ENCODE data around the gene THADA.

THADA gene

DNA sequence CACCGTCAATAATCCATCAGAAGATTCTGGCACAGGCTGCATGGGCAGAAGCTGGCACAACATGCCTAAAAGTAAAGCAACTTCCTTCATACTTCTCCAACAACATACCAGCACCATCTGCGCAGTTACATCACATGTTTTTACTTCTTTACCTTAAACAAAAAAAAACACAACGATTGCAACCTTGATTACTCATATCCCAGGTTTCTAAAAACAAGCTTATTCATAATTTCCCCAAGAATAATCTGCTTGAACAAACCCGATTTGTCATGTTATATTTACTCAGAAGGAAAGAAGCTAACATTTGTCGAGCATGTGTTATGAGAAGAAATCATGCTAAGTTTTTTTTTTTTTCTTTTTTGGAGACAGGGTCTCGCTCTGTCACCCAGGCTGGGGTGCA lies 54.7 kb downstream of the THADA start:
- Histone ChIP-seq H3K79me2 (ENCODE audit: insufficient read depth, low read length) (no peaks in the 10 kb centered on the region), H3K9me3 (ENCODE audit: insufficient read depth, low read length, severe bottlenecking) (no peaks in the 10 kb centered on the region), H2AFZ (ENCODE audit: low read depth, low read length) (no peak overlapping the region), H3K27ac (ENCODE audit: low read length) (no peak overlapping the region), H3K4me1 (ENCODE audit: insufficient read depth, low read length) (no peaks in the 10 kb centered on the region), H4K20me1 (ENCODE audit: insufficient read depth, low read length) (no peaks in the 10 kb centered on the region), H3K27me3 (ENCODE audit: insufficient read depth, low read length, poor library complexity) (no peaks in the 10 kb centered on the region), H3K4me3 (ENCODE audit: low read depth in 1 of 2, low read length in 2 of 2) (no peak overlapping the region), H3K36me3 (ENCODE audit: insufficient read depth, low read length) (peaks cover 24% of the 10 kb centered on the region; the same call in 1 of the 2 replicates), H3K9ac (ENCODE audit: low read depth, low read length) (no peak overlapping the region), H3K4me2 (ENCODE audit: insufficient read depth, low read length) (no peak overlapping the region)
- DNase-seq, result no peak
- TF ChIP-seq, protein P1, sequence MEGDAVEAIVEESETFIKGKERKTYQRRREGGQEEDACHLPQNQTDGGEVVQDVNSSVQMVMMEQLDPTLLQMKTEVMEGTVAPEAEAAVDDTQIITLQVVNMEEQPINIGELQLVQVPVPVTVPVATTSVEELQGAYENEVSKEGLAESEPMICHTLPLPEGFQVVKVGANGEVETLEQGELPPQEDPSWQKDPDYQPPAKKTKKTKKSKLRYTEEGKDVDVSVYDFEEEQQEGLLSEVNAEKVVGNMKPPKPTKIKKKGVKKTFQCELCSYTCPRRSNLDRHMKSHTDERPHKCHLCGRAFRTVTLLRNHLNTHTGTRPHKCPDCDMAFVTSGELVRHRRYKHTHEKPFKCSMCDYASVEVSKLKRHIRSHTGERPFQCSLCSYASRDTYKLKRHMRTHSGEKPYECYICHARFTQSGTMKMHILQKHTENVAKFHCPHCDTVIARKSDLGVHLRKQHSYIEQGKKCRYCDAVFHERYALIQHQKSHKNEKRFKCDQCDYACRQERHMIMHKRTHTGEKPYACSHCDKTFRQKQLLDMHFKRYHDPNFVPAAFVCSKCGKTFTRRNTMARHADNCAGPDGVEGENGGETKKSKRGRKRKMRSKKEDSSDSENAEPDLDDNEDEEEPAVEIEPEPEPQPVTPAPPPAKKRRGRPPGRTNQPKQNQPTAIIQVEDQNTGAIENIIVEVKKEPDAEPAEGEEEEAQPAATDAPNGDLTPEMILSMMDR (IDR thresholded peaks at IDR 0.05; ENCODE audit: borderline replicate concordance, extremely low read depth, low read length, poor library complexity, severe bottlenecking), result no peak
- no peak for TF ChIP-seq EZH2 (IDR thresholded peaks at IDR 0.05; ENCODE audit: borderline replicate concordance, low read depth, low read length, severe bottlenecking)
- no peak for ATAC-seq (ENCODE audit: insufficient read depth, low read depth)

DNA sequence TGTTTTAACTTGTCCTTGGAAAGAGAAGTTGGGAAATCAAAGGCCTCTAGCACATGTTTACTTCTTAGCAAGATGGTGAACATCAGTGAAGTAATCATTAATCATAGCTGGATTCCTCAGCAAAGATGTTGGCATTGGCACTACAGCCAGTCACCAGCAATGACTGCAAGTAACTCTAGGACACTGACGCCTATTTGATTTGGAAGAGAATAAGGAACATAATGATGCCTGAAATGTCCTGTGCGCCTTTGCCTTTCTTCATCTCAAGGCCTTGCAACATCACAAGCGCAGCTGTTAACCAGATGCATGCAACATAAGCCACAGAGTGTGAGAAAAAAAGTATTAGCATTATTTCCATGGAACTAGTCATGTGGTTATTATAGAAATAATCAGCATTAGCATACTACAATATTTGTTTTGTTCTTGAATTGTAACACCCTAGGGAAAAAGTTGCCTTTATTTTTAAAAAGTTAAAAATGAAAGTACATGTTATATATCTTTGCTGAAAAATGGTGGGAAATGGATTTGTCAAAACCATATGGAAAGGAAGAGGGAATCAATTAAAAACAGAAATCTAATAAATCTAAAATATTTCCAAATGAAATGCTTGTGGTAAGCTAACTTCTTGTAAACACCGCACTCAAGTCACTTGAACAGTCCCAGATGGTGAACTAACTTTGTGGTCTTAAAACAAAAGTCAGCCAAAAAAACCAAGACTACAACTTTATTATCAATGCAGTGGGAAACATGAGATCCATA lies 55.6 kb downstream of the THADA start:
- H3K36me3 ChIP-seq (ENCODE audit: insufficient read depth, low read length), result peaks cover 28% of the 10 kb centered on the region; the same call in 1 of the 2 replicates
- H2AFZ ChIP-seq (ENCODE audit: low read depth, low read length), result no peak overlapping the region
- no peak overlapping the region for H3K4me2 ChIP-seq (ENCODE audit: insufficient read depth, low read length)
- no peak overlapping the region for H3K4me3 ChIP-seq (ENCODE audit: low read depth in 1 of 2, low read length in 2 of 2)
- ATAC-seq (ENCODE audit: insufficient read depth, low read depth), result no peak; the same call in 2 of the 3 replicates
- H3K27me3 ChIP-seq (ENCODE audit: insufficient read depth, low read length, poor library complexity), result no peaks in the 10 kb centered on the region
- no peaks in the 10 kb centered on the region for H3K9me3 ChIP-seq (ENCODE audit: insufficient read depth, low read length, severe bottlenecking)
- H3K27ac ChIP-seq (ENCODE audit: low read length), result no peak overlapping the region
- TF ChIP-seq, protein P1 (IDR thresholded peaks at IDR 0.05; ENCODE audit: borderline replicate concordance, extremely low read depth, low read length, poor library complexity, severe bottlenecking), result no peak
- TF ChIP-seq EZH2 (IDR thresholded peaks at IDR 0.05; ENCODE audit: borderline replicate concordance, low read depth, low read length, severe bottlenecking), result no peak
- no peak overlapping the region for H3K9ac ChIP-seq (ENCODE audit: low read depth, low read length)
- H3K79me2 ChIP-seq (ENCODE audit: insufficient read depth, low read length), result no peaks in the 10 kb centered on the region
- no peaks in the 10 kb centered on the region for H4K20me1 ChIP-seq (ENCODE audit: insufficient read depth, low read length)
- DNase-seq, result no peak
- H3K4me1 ChIP-seq (ENCODE audit: insufficient read depth, low read length), result no peaks in the 10 kb centered on the region

DNA sequence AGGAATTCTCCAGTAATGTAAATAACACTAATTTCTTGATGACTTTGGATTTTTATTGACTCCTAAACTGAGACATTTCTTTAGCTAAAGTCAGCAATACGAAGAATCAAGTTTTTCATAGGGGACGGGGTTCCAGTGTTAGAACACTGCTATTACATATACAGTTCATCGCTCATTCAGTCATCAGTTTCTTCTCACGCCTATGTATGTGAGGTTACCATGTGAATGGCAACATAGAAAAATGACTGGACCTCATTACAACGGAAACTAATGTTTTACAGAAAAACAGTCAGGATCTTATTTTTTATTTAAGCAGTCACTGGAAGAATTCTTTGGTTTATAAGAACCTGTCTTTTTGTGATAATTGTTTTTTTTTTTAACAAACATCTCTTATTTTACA lies 56.4 kb downstream of the THADA start:
- TF ChIP-seq, protein P1 (IDR thresholded peaks at IDR 0.05; ENCODE audit: borderline replicate concordance, extremely low read depth, low read length, poor library complexity, severe bottlenecking), result no peak
- TF ChIP-seq EZH2 (IDR thresholded peaks at IDR 0.05; ENCODE audit: borderline replicate concordance, low read depth, low read length, severe bottlenecking), result no peak
- H3K27ac ChIP-seq (ENCODE audit: low read length), result no peak overlapping the region
- no peak overlapping the region for H3K4me2 ChIP-seq (ENCODE audit: insufficient read depth, low read length)
- H3K9ac ChIP-seq (ENCODE audit: low read depth, low read length), result no peak overlapping the region
- H3K36me3 ChIP-seq (ENCODE audit: insufficient read depth, low read length), result peaks cover 32% of the 10 kb centered on the region; the same call in 1 of the 2 replicates
- no peaks in the 10 kb centered on the region for H3K9me3 ChIP-seq (ENCODE audit: insufficient read depth, low read length, severe bottlenecking)
- H3K27me3 ChIP-seq (ENCODE audit: insufficient read depth, low read length, poor library complexity), result no peaks in the 10 kb centered on the region
- ATAC-seq (ENCODE audit: insufficient read depth, low read depth) (no peak), DNase-seq (no peak)
- H3K79me2 ChIP-seq (ENCODE audit: insufficient read depth, low read length), result no peaks in the 10 kb centered on the region
- no peak overlapping the region for H3K4me3 ChIP-seq (ENCODE audit: low read depth in 1 of 2, low read length in 2 of 2)
- H3K4me1 ChIP-seq (ENCODE audit: insufficient read depth, low read length), result no peaks in the 10 kb centered on the region
- no peak overlapping the region for H2AFZ ChIP-seq (ENCODE audit: low read depth, low read length)
- no peaks in the 10 kb centered on the region for H4K20me1 ChIP-seq (ENCODE audit: insufficient read depth, low read length)
